Mesenchymal stem cell (in vitro differentiated cells and primary cell): ENCODE measurements around the gene MAP2K6.

ENCODE experiments used
- DNase-seq: peaks from one replicate; pipeline ENCODE4 v3.0.0-alpha.2; 2013
- H2AFZ ChIP-seq: one replicate; pipeline ENCODE4 v1.6.1; 2013; ENCODE audit warnings: low read depth, mild to moderate bottlenecking, control low read depth, inconsistent platforms, low read length, moderate library complexity
- H2AK5ac ChIP-seq: 2 replicates; pipeline ENCODE4 v1.6.1; 2013; ENCODE audit warnings: low read length, moderate library complexity, mild to moderate bottlenecking, inconsistent platforms; ENCODE audit not compliant: severe bottlenecking
- H2BK120ac ChIP-seq: one replicate; pipeline ENCODE4 v1.6.1; 2013; ENCODE audit warnings: low read depth, mild to moderate bottlenecking, inconsistent platforms, low read length, moderate library complexity
- H2BK12ac ChIP-seq, 2 experiments: one replicate each; pipeline ENCODE4 v1.6.1; 2013; ENCODE audit warnings: inconsistent platforms in 2 of 2, low read length in 2 of 2, mild to moderate bottlenecking in 2 of 2, moderate library complexity in 2 of 2, control low read depth in 1 of 2
- H2BK15ac ChIP-seq: one replicate; pipeline ENCODE4 v1.6.1; 2013; ENCODE audit warnings: mild to moderate bottlenecking, low read depth, inconsistent platforms; ENCODE audit not compliant: poor library complexity, severe bottlenecking
- H2BK5ac ChIP-seq: 2 replicates; pipeline ENCODE4 v1.6.1; 2013; ENCODE audit warnings: low read depth, mild to moderate bottlenecking, low read length, control low read depth, inconsistent platforms; ENCODE audit not compliant: poor library complexity, severe bottlenecking
- H3K14ac ChIP-seq, 2 experiments: one replicate each; pipeline ENCODE4 v1.6.1; 2013; ENCODE audit warnings: inconsistent platforms in 2 of 2, low read length in 2 of 2, control low read depth in 1 of 2, mild to moderate bottlenecking in 1 of 2, moderate library complexity in 1 of 2
- H3K18ac ChIP-seq, 2 experiments: one replicate each; pipeline ENCODE4 v1.6.1; 2013; ENCODE audit warnings: inconsistent platforms in 2 of 2, low read length in 2 of 2, control low read depth in 1 of 2, low read depth in 1 of 2, mild to moderate bottlenecking in 1 of 2
- H3K23ac ChIP-seq, 2 experiments: one replicate each; pipeline ENCODE4 v1.6.1; 2013; ENCODE audit warnings: inconsistent platforms in 2 of 2, low read length in 2 of 2, mild to moderate bottlenecking in 2 of 2, moderate library complexity in 2 of 2, control low read depth in 1 of 2
- H3K27ac ChIP-seq: 2 replicates; pipeline ENCODE4 v1.5.1; 2013; ENCODE audit warnings: mild to moderate bottlenecking, moderate library complexity, low read length, control low read depth, inconsistent platforms; ENCODE audit not compliant: poor library complexity, severe bottlenecking
- H3K27me3 ChIP-seq, 2 experiments: 2 replicates each; pipeline versions ENCODE4 v1.6.1 to v1.7.0; 2013; ENCODE audit warnings: low read length in 2 of 2, mild to moderate bottlenecking in 2 of 2, moderate library complexity in 2 of 2, control low read depth in 1 of 2, inconsistent platforms in 1 of 2; ENCODE audit not compliant: control insufficient read depth in 1 of 2, insufficient read depth in 1 of 2
- H3K36me3 ChIP-seq, 2 experiments: 2 replicates each; pipeline versions ENCODE4 v1.6.1 to v1.7.0; 2013; ENCODE audit warnings: low read length in 2 of 2, control low read depth in 1 of 2, inconsistent platforms in 1 of 2, low read depth in 1 of 2, mild to moderate bottlenecking in 1 of 2; ENCODE audit not compliant: insufficient read depth in 2 of 2, control insufficient read depth in 1 of 2
- H3K4ac ChIP-seq, 2 experiments: one replicate each; pipeline ENCODE4 v1.6.1; 2013; ENCODE audit warnings: inconsistent platforms in 2 of 2, low read length in 2 of 2, mild to moderate bottlenecking in 2 of 2, moderate library complexity in 2 of 2, control low read depth in 1 of 2, low read depth in 1 of 2
- H3K4me1 ChIP-seq: 2 replicates; pipeline ENCODE4 v1.6.1; 2013; ENCODE audit warnings: low read depth, low read length, control low read depth; ENCODE audit not compliant: control insufficient read depth, insufficient read depth
- H3K4me2 ChIP-seq: 2 replicates; pipeline ENCODE4 v1.6.1; 2013; ENCODE audit warnings: low read length, mild to moderate bottlenecking, inconsistent platforms; ENCODE audit not compliant: poor library complexity, severe bottlenecking
- H3K4me3 ChIP-seq, 2 experiments: 2 replicates each; pipeline versions ENCODE4 v1.5.1 to v1.7.0; 2013; ENCODE audit warnings: low read length in 2 of 2, mild to moderate bottlenecking in 2 of 2, control low read depth in 1 of 2, low read depth in 1 of 2; ENCODE audit not compliant: insufficient read depth in 1 of 2
- H3K79me1 ChIP-seq: replicated peaks from 2 replicates; pipeline ENCODE4 v1.6.1; 2013; ENCODE audit warnings: mild to moderate bottlenecking, control low read depth, low read length, inconsistent platforms; ENCODE audit not compliant: poor library complexity, severe bottlenecking
- H3K9ac ChIP-seq: 2 replicates; pipeline ENCODE4 v1.7.0; 2013; ENCODE audit warnings: mild to moderate bottlenecking, low read length, moderate library complexity
- H3K9me3 ChIP-seq: 2 replicates; pipeline ENCODE4 v1.7.0; 2013; ENCODE audit warnings: mild to moderate bottlenecking, low read length; ENCODE audit not compliant: control insufficient read depth
- H4K8ac ChIP-seq: one replicate; pipeline ENCODE4 v1.6.1; 2013; ENCODE audit warnings: inconsistent platforms, mild to moderate bottlenecking, low read length, moderate library complexity
- H4K91ac ChIP-seq: one replicate; pipeline ENCODE4 v1.6.1; 2013; ENCODE audit warnings: mild to moderate bottlenecking, low read length, inconsistent platforms
- WGBS: methylation state at CpG from one replicate; pipeline ENCODE4 v1.1.7; 2013; ENCODE audit warnings: mixed read lengths; 5-methylcytosine and 5-hydroxymethylcytosine counted together

MAP2K6 gene

DNA sequence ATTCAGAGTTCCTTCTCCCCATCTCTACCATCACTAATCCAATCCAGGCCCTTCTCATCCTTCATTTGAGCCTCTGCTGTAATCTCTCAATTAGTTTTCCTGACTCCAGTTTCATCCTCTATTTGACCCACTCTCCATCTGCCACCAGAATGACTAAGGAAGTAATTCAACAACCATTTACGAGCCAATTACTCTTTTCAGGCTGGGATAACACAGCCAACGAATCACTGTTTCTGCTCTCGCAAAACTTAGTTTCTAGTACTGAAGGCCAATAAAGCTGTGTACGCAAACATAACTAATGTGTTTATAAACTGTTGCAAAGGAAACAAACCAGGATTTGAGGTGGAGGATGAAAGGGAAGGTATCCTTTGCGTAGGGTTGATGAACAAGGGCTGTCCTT is 53.7 kb downstream of the MAP2K6 start:
- Histone ChIP-seq H3K4me2 (no peak overlapping the region), H3K27ac (peak overlapping the region; percentile 98), H3K9ac (no peak overlapping the region), H3K4me3 (no peak overlapping the region), H2AK5ac (peak overlapping the region; percentile 1), H3K4ac (no peak overlapping the region), H2AFZ (no peak overlapping the region), H3K9me3 (no peaks in the 10 kb centered on the region), H4K8ac (no peak overlapping the region), H3K79me1 (peaks cover 7% of the 10 kb centered on the region), H2BK12ac (no peak overlapping the region), H2BK5ac (peak overlapping the region; percentile 46), H4K91ac (no peak overlapping the region), H2BK15ac (no peak overlapping the region), H3K18ac (no peak overlapping the region), H3K36me3 (no peaks in the 10 kb centered on the region), H3K14ac (no peak overlapping the region), H2BK120ac (no peak overlapping the region), H3K27me3 (no peaks in the 10 kb centered on the region), H3K23ac (no peak overlapping the region), H3K4me1 (no peaks in the 10 kb centered on the region)
- 74% methylated on average over 4 of the region's 5 CpGs for WGBS
- no peak for DNase-seq

DNA sequence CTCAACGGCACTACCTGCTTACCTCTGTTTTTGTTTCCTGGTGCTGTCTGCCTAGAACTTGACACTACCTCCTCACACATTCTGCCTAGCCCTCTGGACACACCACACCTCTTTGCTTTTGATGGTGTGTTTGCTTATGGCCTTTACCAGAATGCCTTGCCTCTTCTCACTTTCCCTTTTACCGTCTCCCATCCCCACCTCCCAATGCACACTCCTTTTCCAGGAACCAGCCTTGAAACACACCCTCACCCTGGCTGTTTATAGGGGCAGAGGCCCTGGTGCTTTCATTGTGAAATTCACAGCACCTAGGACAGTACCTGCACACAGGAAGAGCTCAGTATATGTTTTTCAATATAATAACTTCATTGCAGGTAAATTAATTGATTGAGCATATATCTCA is 56.2 kb downstream of the MAP2K6 start:
- Histone ChIP-seq H3K9ac (no peak overlapping the region), H3K79me1 (peaks cover 7% of the 10 kb centered on the region), H3K23ac (peak overlapping the region in 1 of 2 experiments; percentile 42), H2BK12ac (no peak overlapping the region), H3K36me3 (no peaks in the 10 kb centered on the region), H4K8ac (no peak overlapping the region), H3K4me3 (no peak overlapping the region), H2BK5ac (no peak overlapping the region), H3K27me3 (no peaks in the 10 kb centered on the region), H3K14ac (no peak overlapping the region), H2AK5ac (peak overlapping the region; percentile 61), H3K4me2 (no peak overlapping the region), H2AFZ (no peak overlapping the region), H3K27ac (no peak overlapping the region), H2BK120ac (no peak overlapping the region), H3K9me3 (no peaks in the 10 kb centered on the region), H2BK15ac (no peak overlapping the region), H3K4me1 (no peaks in the 10 kb centered on the region), H3K18ac (no peak overlapping the region), H3K4ac (no peak overlapping the region), H4K91ac (no peak overlapping the region)
- 100% methylated on average over 2 of the region's 2 CpGs for WGBS
- no peak for DNase-seq

GRCh38 chr17:69471406-69471805 is 56.9 kb downstream of the MAP2K6 start:
- H3K9me3 ChIP-seq, result no peaks in the 10 kb centered on the region
- no peak overlapping the region for H4K91ac ChIP-seq
- no peak overlapping the region for H3K9ac ChIP-seq

GRCh38 chr17:69473841-69474831 is 59.6 kb downstream of the MAP2K6 start:
- Histone ChIP-seq H3K4me1 (no peaks in the 10 kb centered on the region), H3K4me3 (peak overlapping the region in 1 of 2 experiments; percentile 22), H2AK5ac (peak overlapping the region; percentile 17), H3K23ac (no peak overlapping the region), H3K27ac (peak overlapping the region; percentile 81), H2BK120ac (no peak overlapping the region), H2AFZ (no peak overlapping the region), H3K9ac (peak overlapping the region; percentile 48), H3K9me3 (no peaks in the 10 kb centered on the region), H3K18ac (no peak overlapping the region), H3K36me3 (no peaks in the 10 kb centered on the region), H3K14ac (no peak overlapping the region), H3K4ac (peak overlapping the region in 1 of 2 experiments; percentile 45), H3K79me1 (peaks cover 11% of the 10 kb centered on the region), H4K91ac (no peak overlapping the region), H4K8ac (no peak overlapping the region), H2BK12ac (no peak overlapping the region), H2BK5ac (no peak overlapping the region), H3K4me2 (no peak overlapping the region), H3K27me3 (no peaks in the 10 kb centered on the region), H2BK15ac (no peak overlapping the region)
- 93% methylated on average over 4 of the region's 7 CpGs for WGBS
- DNase-seq, result peak; percentile 34

More at GRCh38 chr17:69471406-69471805, 56.9 kb downstream of the MAP2K6 start:
- Histone ChIP-seq H3K14ac (no peak overlapping the region), H3K4me1 (no peaks in the 10 kb centered on the region), H3K79me1 (peaks cover 7% of the 10 kb centered on the region), H3K23ac (no peak overlapping the region), H2BK15ac (no peak overlapping the region), H2BK12ac (no peak overlapping the region), H3K27me3 (no peaks in the 10 kb centered on the region), H2AFZ (no peak overlapping the region), H4K8ac (no peak overlapping the region), H2BK120ac (no peak overlapping the region), H3K27ac (no peak overlapping the region), H3K18ac (no peak overlapping the region), H3K4me3 (no peak overlapping the region), H2BK5ac (no peak overlapping the region), H3K4me2 (no peak overlapping the region), H3K36me3 (no peaks in the 10 kb centered on the region), H2AK5ac (no peak overlapping the region), H3K4ac (no peak overlapping the region)
- DNase-seq, result no peak
- no CpG with 5 or more reads among the region's 3 CpGs for WGBS
